ENCODE measurements around the gene PLD3. TPM values are rescaled to one million over a fixed set of nuclear protein-coding genes. Genes with fewer than 3 reads are reported as not detected.

Gene PLD3
- total RNA-seq, 2 donors from 2014 or later = 177 to 240 TPM

DNA sequence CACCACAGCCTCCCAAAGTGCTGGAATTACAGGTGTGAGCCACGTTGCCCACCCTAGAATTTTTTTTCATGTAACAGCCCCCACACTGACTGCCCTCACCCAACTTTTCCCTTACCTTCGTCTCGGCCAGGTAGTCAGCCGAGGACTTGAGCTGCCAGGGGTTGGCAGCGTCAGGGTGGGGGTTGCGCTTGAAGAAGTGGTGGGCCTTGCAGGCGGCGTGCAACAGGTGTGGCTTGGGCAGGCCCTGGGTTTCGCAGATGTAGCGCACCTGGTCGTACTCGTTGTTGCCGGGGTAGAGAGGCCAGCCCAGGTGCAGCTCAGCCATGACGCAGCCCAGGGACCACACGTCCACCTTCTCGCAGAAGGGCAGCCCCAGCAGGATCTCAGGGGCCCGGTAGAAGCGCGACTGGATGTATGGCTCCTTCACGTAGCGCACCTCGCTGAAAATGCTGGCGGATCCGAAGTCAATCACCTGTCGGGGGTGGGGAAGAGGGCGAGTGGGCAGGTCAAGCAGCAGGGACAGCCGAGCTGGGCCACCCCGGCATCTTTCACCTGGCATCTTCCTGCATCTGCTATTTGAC is 35.3 kb downstream of the PLD3 start:
- H3K4me1 ChIP-seq (ENCODE audit: control insufficient read depth, insufficient read depth, low read length) = no peaks in the 10 kb centered on the region
- Mint-ChIP-seq H3K9me3 (no peaks in the 10 kb centered on the region), H3K27ac (peak overlapping the region; percentile 30), H3K27me3 (ENCODE audit: insufficient read depth) (peaks cover 2% of the 10 kb centered on the region), H3K4me1 (peaks cover 2% of the 10 kb centered on the region), H3K4me3 (no peak overlapping the region), H3K36me3 (ENCODE audit: low read depth) (peaks cover 7% of the 10 kb centered on the region)
- no peak overlapping the region for H3K9ac ChIP-seq (ENCODE audit: extremely low read depth, low read length, poor library complexity, severe bottlenecking)
- H3K4me3 ChIP-seq (ENCODE audit: low read length) = no peak overlapping the region
- no peaks in the 10 kb centered on the region for H3K36me3 ChIP-seq (ENCODE audit: control insufficient read depth, insufficient read depth, low read length)
- WGBS, 2 experiments (ENCODE audit: insufficient coverage in 1 of 2, insufficient read length in 1 of 2) = 92 to 94% methylated on average over 27 to 28 of the region's 28 CpGs
- DNase-seq = no peak
- TF ChIP-seq, protein P1, sequence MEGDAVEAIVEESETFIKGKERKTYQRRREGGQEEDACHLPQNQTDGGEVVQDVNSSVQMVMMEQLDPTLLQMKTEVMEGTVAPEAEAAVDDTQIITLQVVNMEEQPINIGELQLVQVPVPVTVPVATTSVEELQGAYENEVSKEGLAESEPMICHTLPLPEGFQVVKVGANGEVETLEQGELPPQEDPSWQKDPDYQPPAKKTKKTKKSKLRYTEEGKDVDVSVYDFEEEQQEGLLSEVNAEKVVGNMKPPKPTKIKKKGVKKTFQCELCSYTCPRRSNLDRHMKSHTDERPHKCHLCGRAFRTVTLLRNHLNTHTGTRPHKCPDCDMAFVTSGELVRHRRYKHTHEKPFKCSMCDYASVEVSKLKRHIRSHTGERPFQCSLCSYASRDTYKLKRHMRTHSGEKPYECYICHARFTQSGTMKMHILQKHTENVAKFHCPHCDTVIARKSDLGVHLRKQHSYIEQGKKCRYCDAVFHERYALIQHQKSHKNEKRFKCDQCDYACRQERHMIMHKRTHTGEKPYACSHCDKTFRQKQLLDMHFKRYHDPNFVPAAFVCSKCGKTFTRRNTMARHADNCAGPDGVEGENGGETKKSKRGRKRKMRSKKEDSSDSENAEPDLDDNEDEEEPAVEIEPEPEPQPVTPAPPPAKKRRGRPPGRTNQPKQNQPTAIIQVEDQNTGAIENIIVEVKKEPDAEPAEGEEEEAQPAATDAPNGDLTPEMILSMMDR (conservative IDR thresholded peaks at IDR 0.05) = no peak
- no peaks in the 10 kb centered on the region for H3K27me3 ChIP-seq (ENCODE audit: control insufficient read depth, insufficient read depth, low read length, poor library complexity, severe bottlenecking)
- H3K9me3 ChIP-seq (ENCODE audit: control insufficient read depth, low read length) = no peaks in the 10 kb centered on the region
- no peak overlapping the region for H3K27ac ChIP-seq (ENCODE audit: low read depth, low read length)

DNA sequence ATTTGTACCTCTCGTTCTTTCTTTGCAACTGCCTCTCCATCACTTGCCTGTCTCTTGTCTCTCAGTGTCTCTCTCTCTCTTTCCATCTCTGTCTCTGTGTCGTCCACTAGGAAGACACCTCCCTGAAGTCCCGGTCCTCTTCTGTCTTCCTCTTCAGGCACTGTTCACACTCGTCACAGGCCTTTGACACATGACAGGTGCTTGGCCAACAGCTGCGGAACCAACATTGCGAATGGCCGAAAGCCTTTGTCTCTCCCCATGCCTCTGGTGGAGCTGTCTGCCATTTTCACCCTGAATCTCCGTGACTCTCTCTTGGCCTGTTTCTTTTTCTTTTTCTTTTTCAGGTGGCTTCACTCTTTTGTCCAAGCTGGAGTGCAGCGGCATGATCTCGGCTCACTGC is 38.7 kb downstream of the PLD3 start:
- Histone ChIP-seq H3K27ac (ENCODE audit: low read depth, low read length) (no peak overlapping the region), H3K9me3 (ENCODE audit: control insufficient read depth, low read length) (no peaks in the 10 kb centered on the region), H3K4me3 (ENCODE audit: low read length) (no peak overlapping the region), H3K36me3 (ENCODE audit: control insufficient read depth, insufficient read depth, low read length) (no peaks in the 10 kb centered on the region), H3K9ac (ENCODE audit: extremely low read depth, low read length, poor library complexity, severe bottlenecking) (no peak overlapping the region), H3K4me1 (ENCODE audit: control insufficient read depth, insufficient read depth, low read length) (no peaks in the 10 kb centered on the region), H3K27me3 (ENCODE audit: control insufficient read depth, insufficient read depth, low read length, poor library complexity, severe bottlenecking) (no peaks in the 10 kb centered on the region)
- WGBS, 2 experiments (ENCODE audit: insufficient coverage in 1 of 2, insufficient read length in 1 of 2) = 88 to 96% methylated on average over 10 of the region's 10 CpGs
- peaks cover 2% of the 10 kb centered on the region for H3K27me3 Mint-ChIP-seq (ENCODE audit: insufficient read depth)
- TF ChIP-seq, protein P1 (conservative IDR thresholded peaks at IDR 0.05) = no peak
- H3K9me3 Mint-ChIP-seq = no peaks in the 10 kb centered on the region
- H3K36me3 Mint-ChIP-seq (ENCODE audit: low read depth) = no peaks in the 10 kb centered on the region
- H3K4me3 Mint-ChIP-seq = no peak overlapping the region
- DNase-seq = no peak
- peaks cover 4% of the 10 kb centered on the region for H3K4me1 Mint-ChIP-seq
- H3K27ac Mint-ChIP-seq = no peak overlapping the region

DNA sequence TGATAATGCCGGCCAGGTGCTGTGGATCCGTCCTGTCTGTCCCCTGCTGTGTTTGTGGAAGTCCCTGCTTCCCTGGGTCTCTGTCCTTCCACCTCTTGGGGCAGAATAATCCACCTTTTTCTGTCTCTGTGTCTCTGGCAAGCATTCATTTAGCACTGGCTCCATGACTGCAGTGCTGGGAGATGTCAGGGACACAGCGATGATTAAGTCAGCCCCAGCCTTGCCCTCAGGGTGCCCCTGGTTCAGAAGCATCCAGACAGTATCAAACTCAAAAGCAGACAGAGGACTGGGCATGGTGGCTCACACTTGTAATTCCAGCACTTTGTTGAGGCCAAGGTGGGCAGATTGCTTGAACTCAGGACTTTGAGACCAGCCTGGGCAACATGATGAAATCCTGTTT is 40.0 kb downstream of the PLD3 start:
- Mint-ChIP-seq H3K36me3 (ENCODE audit: low read depth) (no peaks in the 10 kb centered on the region), H3K4me1 (peaks cover 4% of the 10 kb centered on the region), H3K27me3 (ENCODE audit: insufficient read depth) (peaks cover 2% of the 10 kb centered on the region), H3K9me3 (no peaks in the 10 kb centered on the region), H3K27ac (no peak overlapping the region), H3K4me3 (no peak overlapping the region)
- no peak for DNase-seq
- Histone ChIP-seq H3K27ac (ENCODE audit: low read depth, low read length) (no peak overlapping the region), H3K9me3 (ENCODE audit: control insufficient read depth, low read length) (no peaks in the 10 kb centered on the region), H3K27me3 (ENCODE audit: control insufficient read depth, insufficient read depth, low read length, poor library complexity, severe bottlenecking) (no peaks in the 10 kb centered on the region), H3K4me3 (ENCODE audit: low read length) (no peak overlapping the region), H3K9ac (ENCODE audit: extremely low read depth, low read length, poor library complexity, severe bottlenecking) (no peak overlapping the region), H3K36me3 (ENCODE audit: control insufficient read depth, insufficient read depth, low read length) (no peaks in the 10 kb centered on the region), H3K4me1 (ENCODE audit: control insufficient read depth, insufficient read depth, low read length) (no peaks in the 10 kb centered on the region)
- 77 to 80% methylated on average over 3 of the region's 3 CpGs for WGBS, 2 experiments (ENCODE audit: insufficient coverage in 1 of 2, insufficient read length in 1 of 2)
- TF ChIP-seq, protein P1 (conservative IDR thresholded peaks at IDR 0.05) = no peak
